Measurements from ENCODE around the gene CHRM4. TPM values are rescaled to one million over a fixed set of nuclear protein-coding genes. Genes with fewer than 3 reads are reported as not detected.

Gene CHRM4
- total RNA-seq, 1 experiment from 2014 or later = 0.31 TPM

DNA sequence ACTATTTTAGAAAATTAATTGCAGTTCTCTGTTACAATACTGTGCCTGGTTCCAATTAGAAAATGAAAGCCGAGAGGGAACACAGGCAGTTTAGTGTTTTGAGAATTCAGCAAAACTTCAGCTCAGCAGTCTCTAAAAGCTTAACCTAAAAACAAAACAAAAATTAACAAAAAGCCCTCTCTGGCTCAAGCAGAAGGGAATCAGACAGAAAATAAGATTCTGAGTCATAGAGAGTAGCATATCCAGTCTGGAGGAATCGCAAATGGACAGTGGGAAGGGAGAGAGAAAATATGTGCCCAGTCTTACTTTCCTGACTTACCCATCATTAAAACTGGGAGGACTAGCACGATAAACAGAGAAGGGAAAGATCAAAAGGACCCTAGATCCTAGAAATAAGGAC lies 38.1 kb upstream of the CHRM4 start:
- no peak for DNase-seq
- Histone ChIP-seq H3K27ac (no peak overlapping the region), H3K79me2 (ENCODE audit: low read depth) (no peaks in the 10 kb centered on the region), H3K4me2 (no peak overlapping the region), H2AFZ (no peak overlapping the region), H3K9me3 (ENCODE audit: insufficient read depth, low read depth) (no peaks in the 10 kb centered on the region), H3F3A (ENCODE audit: insufficient read depth, low read depth) (no peaks in the 10 kb centered on the region), H4K20me1 (ENCODE audit: insufficient read depth) (0 out of 2 replicates have a peak, but pooled peaks cover 4% of the 10 kb centered on the region), H3K27me3 (ENCODE audit: insufficient read depth, low read depth) (no peaks in the 10 kb centered on the region), H3K9me2 (ENCODE audit: insufficient read depth) (no peaks in the 10 kb centered on the region), H3K4me3 (no peak overlapping the region), H3K4me1 (replicated peaks; ENCODE audit: insufficient read depth) (no peaks in the 10 kb centered on the region), H3K36me3 (ENCODE audit: low read depth) (peaks cover 19% of the 10 kb centered on the region; the same call in 1 of the 2 replicates)
- intact Hi-C loops (cut with micrococcal nuclease; ENCODE audit: unreplicated experiment) = no loop called here
- CTCF ChIA-PET = no interaction called here
- no peak for TF ChIP-seq EZH2 (IDR thresholded peaks at IDR 0.05; ENCODE audit: low read depth)
- TF ChIP-seq, protein P1, sequence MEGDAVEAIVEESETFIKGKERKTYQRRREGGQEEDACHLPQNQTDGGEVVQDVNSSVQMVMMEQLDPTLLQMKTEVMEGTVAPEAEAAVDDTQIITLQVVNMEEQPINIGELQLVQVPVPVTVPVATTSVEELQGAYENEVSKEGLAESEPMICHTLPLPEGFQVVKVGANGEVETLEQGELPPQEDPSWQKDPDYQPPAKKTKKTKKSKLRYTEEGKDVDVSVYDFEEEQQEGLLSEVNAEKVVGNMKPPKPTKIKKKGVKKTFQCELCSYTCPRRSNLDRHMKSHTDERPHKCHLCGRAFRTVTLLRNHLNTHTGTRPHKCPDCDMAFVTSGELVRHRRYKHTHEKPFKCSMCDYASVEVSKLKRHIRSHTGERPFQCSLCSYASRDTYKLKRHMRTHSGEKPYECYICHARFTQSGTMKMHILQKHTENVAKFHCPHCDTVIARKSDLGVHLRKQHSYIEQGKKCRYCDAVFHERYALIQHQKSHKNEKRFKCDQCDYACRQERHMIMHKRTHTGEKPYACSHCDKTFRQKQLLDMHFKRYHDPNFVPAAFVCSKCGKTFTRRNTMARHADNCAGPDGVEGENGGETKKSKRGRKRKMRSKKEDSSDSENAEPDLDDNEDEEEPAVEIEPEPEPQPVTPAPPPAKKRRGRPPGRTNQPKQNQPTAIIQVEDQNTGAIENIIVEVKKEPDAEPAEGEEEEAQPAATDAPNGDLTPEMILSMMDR (conservative IDR thresholded peaks at IDR 0.05) = no peak
- no TSS peak for BruUV-seq (replicated peaks)
- POLR2A ChIA-PET (ENCODE audit: unreplicated experiment) = no interaction called here

DNA sequence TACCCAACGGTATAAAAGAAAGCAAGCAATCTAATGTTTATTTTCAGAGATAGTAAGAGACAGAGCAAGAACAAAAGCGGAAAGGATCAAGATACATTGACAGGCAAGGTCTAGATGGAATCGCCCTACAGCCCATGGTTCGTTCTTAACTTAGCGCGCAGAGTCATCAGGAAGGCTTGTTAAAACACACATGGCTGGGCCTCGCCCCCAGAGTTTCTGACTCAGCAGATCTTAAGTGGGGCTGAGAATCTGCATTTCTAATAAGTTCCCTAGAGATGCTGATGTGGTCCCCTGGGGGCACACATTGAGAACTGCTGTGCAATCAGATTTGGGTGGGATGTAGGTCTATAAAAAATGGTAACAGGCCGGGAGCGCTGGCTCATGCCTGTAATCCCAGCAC lies 35.8 kb upstream of the CHRM4 start:
- Histone ChIP-seq H3K4me2 (no peak overlapping the region), H3K4me1 (replicated peaks; ENCODE audit: insufficient read depth) (no peaks in the 10 kb centered on the region), H3K27ac (no peak overlapping the region), H2AFZ (no peak overlapping the region), H3K9me3 (ENCODE audit: insufficient read depth, low read depth) (no peaks in the 10 kb centered on the region), H3K4me3 (no peak overlapping the region), H3F3A (ENCODE audit: insufficient read depth, low read depth) (no peaks in the 10 kb centered on the region), H4K20me1 (ENCODE audit: insufficient read depth) (0 out of 2 replicates have a peak, but pooled peaks cover 2% of the 10 kb centered on the region), H3K36me3 (ENCODE audit: low read depth) (peaks cover 8% of the 10 kb centered on the region; the same call in 1 of the 2 replicates), H3K27me3 (ENCODE audit: insufficient read depth, low read depth) (no peaks in the 10 kb centered on the region), H3K9me2 (ENCODE audit: insufficient read depth) (no peaks in the 10 kb centered on the region), H3K79me2 (ENCODE audit: low read depth) (no peaks in the 10 kb centered on the region)
- intact Hi-C loops (cut with micrococcal nuclease; ENCODE audit: unreplicated experiment) = no loop called here
- ChIA-PET POLR2A (ENCODE audit: unreplicated experiment) (no interaction called here), CTCF (no interaction called here)
- BruUV-seq (replicated peaks) = no TSS peak
- no peak for DNase-seq
- no peak for TF ChIP-seq EZH2 (IDR thresholded peaks at IDR 0.05; ENCODE audit: low read depth)
- TF ChIP-seq, protein P1 (conservative IDR thresholded peaks at IDR 0.05) = no peak

DNA sequence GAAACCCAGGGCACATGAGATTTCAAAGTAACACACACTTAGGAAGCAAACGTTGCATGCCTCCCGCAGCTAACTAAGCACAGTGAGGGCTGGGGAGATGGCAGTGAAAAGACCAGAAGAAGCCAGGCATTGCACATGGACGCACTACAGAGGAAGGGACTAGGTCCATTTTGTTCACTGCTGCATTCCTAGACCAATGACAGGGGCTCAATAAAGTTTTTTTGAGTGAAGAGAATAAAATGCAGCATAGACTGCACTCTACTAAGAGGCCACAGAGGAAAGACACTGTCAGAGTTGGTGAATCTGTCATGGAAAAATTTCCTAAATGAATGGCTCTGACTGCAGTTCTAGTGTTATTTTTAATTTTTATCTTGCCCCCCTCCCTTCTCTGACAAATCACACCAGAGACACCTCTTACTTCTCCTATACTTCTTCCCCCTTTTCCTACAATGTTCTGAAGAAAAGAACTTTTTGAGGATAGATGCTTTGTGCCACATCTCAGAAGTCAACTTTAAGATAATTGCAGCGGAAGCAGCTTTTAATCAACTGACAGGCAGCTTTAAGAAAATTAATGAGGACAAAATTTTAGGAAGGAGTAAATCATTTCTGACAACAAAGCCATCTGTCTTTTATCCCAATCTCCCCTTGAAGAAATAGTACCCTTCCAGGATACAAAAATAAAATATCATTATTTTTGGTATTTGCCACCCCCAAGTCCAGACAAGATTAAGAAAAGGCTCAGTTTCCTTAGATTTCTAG lies 34.8 kb upstream of the CHRM4 start:
- no peaks in the 10 kb centered on the region for H3K79me2 ChIP-seq (ENCODE audit: low read depth)
- H3F3A ChIP-seq (ENCODE audit: insufficient read depth, low read depth) = no peaks in the 10 kb centered on the region; the same call in 1 of the 2 replicates
- POLR2A ChIA-PET (ENCODE audit: unreplicated experiment) = no interaction called here
- intact Hi-C loops (cut with micrococcal nuclease; ENCODE audit: unreplicated experiment) = no loop called here
- CTCF ChIA-PET = no interaction called here
- H2AFZ ChIP-seq = no peak overlapping the region
- no peaks in the 10 kb centered on the region for H4K20me1 ChIP-seq (ENCODE audit: insufficient read depth)
- DNase-seq = no peak
- H3K36me3 ChIP-seq (ENCODE audit: low read depth) = peaks cover 9% of the 10 kb centered on the region; the same call in 1 of the 2 replicates
- no TSS peak for BruUV-seq (replicated peaks)
- TF ChIP-seq, protein P1 (conservative IDR thresholded peaks at IDR 0.05) = no peak
- no peak for TF ChIP-seq EZH2 (IDR thresholded peaks at IDR 0.05; ENCODE audit: low read depth)
- no peaks in the 10 kb centered on the region for H3K9me2 ChIP-seq (ENCODE audit: insufficient read depth)
- no peak overlapping the region for H3K4me3 ChIP-seq
- H3K4me2 ChIP-seq = no peak overlapping the region
- H3K27me3 ChIP-seq (ENCODE audit: insufficient read depth, low read depth) = no peaks in the 10 kb centered on the region
- H3K4me1 ChIP-seq (replicated peaks; ENCODE audit: insufficient read depth) = no peaks in the 10 kb centered on the region
- no peaks in the 10 kb centered on the region for H3K9me3 ChIP-seq (ENCODE audit: insufficient read depth, low read depth)
- H3K27ac ChIP-seq = no peak overlapping the region

All from PC-9 (cell line).